HEK293T (cell line): ENCODE results near the gene UNC45A.

ENCODE experiments used
- BHLHE40 ChIP-seq: fragments of 450-650 bp; IDR thresholded peaks from 2 replicates; pipeline ENCODE4 v1.6.1; 2016; ENCODE audit warnings: mild to moderate bottlenecking, moderate library complexity, borderline replicate concordance
- CTBP1 ChIP-seq: fragments of 450-650 bp; IDR thresholded peaks from 2 replicates; pipeline ENCODE4 v1.6.1; 2016; ENCODE audit warnings: borderline replicate concordance
- FOXA1 ChIP-seq: fragments of 450-650 bp; IDR thresholded peaks from 2 replicates; pipeline ENCODE4 v1.6.1; 2016; ENCODE audit warnings: mild to moderate bottlenecking
- FOXK2 ChIP-seq: fragments of 450-650 bp; IDR thresholded peaks from 2 replicates; pipeline ENCODE4 v1.6.1; 2016; ENCODE audit warnings: mild to moderate bottlenecking
- HDGF ChIP-seq: fragments of 450-650 bp; IDR thresholded peaks from 2 replicates; pipeline ENCODE4 v1.6.1; 2017; ENCODE audit warnings: antibody characterized with exemption, borderline replicate concordance
- L3MBTL2 ChIP-seq: fragments of 450-650 bp; conservative IDR thresholded peaks from 2 replicates; pipeline ENCODE4 v1.6.1; 2016; ENCODE audit warnings: mild to moderate bottlenecking
- SP1 ChIP-seq: fragments of 450-650 bp; IDR thresholded peaks from 2 replicates; pipeline ENCODE4 v1.6.1; 2017
- SUZ12 ChIP-seq: fragments of 450-650 bp; IDR thresholded peaks from 2 replicates; pipeline ENCODE4 v1.6.1; 2016; ENCODE audit warnings: mild to moderate bottlenecking
- TARDBP ChIP-seq: fragments of 450-650 bp; IDR thresholded peaks from 2 replicates; pipeline ENCODE4 v1.6.1; 2016
- ZNF384 ChIP-seq: fragments of 450-650 bp; IDR thresholded peaks from 2 replicates; pipeline ENCODE4 v1.6.1; 2016

DNA sequence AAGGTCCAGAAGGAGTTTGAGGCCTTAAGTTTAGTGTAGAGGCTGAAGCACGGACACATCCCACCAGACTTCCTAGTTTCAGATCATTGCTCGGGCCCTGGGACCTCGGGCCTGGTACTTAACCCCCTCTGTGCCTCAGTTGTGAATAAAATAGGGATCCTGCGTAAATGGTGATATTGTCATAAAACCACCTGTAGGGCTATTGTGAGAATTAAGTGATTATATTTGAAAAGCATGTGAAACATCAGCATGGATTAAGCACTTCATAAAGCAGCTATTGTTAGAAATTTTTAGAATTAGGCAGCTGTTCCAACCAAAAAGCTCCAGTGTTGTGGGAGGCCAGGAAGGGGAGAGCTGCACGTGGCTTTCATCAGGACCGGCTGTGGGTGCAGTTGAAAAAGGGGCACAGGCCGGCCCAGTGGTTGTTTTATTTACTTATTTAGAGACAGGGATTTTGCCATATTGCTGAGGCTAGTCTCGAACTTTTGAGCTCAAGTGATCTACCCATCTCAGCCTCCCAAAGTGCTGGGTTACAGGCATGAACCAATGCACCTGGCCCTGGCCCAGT is 24.0 kb downstream of the UNC45A start:
- TF ChIP-seq FOXK2: no peak
- TF ChIP-seq SP1: no peak
- no peak for TF ChIP-seq SUZ12
- TF ChIP-seq BHLHE40: no peak
- no peak for TF ChIP-seq FOXA1
- TF ChIP-seq CTBP1: no peak
- no peak for TF ChIP-seq L3MBTL2
- no peak for TF ChIP-seq ZNF384
- TF ChIP-seq TARDBP: no peak
- no peak for TF ChIP-seq HDGF
